ENCODE data around the gene SLC36A2. TPM values are rescaled to one million over a fixed set of nuclear protein-coding genes. Genes with fewer than 3 reads are reported as not detected.
"Not testable (repeated sequence)": the region's sequence is repeated elsewhere in the genome, so short reads cannot be mapped to it uniquely, and the experiment has no call there.

The SLC36A2 gene
- total and polyA plus RNA-seq, 5 experiments from 2014 or later, result not detected

DNA sequence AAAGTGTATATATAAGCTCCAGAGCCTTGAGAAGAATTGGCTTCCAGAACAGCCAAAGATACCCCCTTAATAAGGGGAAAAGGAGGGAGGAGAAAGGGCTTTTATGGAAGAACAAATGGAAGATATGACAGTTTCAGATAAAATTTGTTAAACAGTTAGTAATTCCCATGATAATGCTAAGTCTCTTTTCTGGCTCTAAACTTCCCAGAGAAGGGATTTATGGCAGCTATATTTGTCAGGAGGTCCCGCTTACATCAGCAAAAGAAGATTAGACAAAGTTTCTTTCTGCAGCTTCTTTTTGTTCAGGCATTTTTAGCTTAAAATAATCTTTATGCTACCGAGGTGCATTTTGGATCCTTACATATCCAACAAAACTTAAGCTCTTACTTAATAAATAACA lies 29.5 kb downstream of the SLC36A2 start:
- DNase-seq (no peak), ATAC-seq (no peak)
- Mint-ChIP-seq H3K9me3 (peaks cover 0 to under 1% (median 0%) of the 10 kb centered on the region in 9 donors), H3K4me3 (no peak overlapping the region), H3K27ac (no peak overlapping the region), H3K36me3 (no peaks in the 10 kb centered on the region), H3K4me1 (peaks cover 0 to 11% (median 1%) of the 10 kb centered on the region in 4 donors), H3K27me3 (peaks cover 0 to 8% (median 6%) of the 10 kb centered on the region in 5 donors)
- POLR2A ChIA-PET, result interaction anchor here (0.7 kb wide), 1 partner anchor 412 kb away, joined by 3 read pairs; no protein-coding TSS in a partner anchor

DNA sequence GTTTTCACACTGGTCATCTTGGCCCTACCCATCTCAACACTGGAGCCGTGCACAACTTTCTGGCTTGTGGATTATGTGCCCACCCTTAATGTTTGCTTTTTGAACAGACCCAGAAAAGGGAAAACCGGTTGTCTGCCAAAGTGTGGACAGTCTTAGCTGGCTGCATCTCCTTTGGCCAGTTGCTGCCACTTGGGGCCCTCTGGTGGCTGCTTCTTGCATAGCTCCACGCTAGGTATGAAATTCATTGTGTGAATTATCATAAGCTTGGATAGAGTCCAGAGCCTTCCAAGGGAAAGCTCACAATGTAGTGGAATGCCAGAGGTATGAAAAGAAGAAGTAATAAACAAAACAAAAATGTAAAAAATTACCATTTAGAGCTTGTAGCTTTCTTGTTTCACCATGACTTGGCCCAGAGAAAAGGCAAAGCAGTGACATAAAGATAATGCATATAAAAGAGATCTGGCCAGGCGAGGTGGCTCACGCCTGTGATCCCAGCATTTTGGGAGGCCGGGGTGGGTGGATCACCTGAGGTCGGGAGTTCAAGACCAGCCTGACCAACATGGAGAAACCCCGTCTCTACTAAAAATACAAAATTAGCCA lies 31.3 kb downstream of the SLC36A2 start:
- peak in 1 of 2 donors; percentile 40 for ATAC-seq

GRCh38 chr5:151313357-151313756 lies 34.0 kb downstream of the SLC36A2 start:
- ATAC-seq, result no peak
- peaks cover 0 to 15% (median 8%) of the 10 kb centered on the region in 5 donors for H3K27me3 Mint-ChIP-seq
- POLR2A ChIA-PET, result no interaction called here
- no peak overlapping the region for H3K4me3 Mint-ChIP-seq
- peaks cover 0 to 5% (median 1%) of the 10 kb centered on the region in 4 donors for H3K4me1 Mint-ChIP-seq
- peaks cover 0 to 14% (median 4%) of the 10 kb centered on the region in 3 donors for H3K36me3 Mint-ChIP-seq
- H3K27ac Mint-ChIP-seq, result no peak overlapping the region
- no peak for DNase-seq
- H3K9me3 Mint-ChIP-seq, result peaks cover 5 to 26% (median 16%) of the 10 kb centered on the region in 9 donors

More for the DNA sequence above, 31.3 kb downstream of the SLC36A2 start:
- no peak overlapping the region for H3K4me3 Mint-ChIP-seq
- POLR2A ChIA-PET, result no interaction called here
- peaks cover 0 to 11% (median 1%) of the 10 kb centered on the region in 4 donors for H3K4me1 Mint-ChIP-seq
- peaks cover 0 to 5% (median 3%) of the 10 kb centered on the region in 3 donors for H3K36me3 Mint-ChIP-seq
- H3K27ac Mint-ChIP-seq, result peak overlapping the region in 1 of 10 donors; percentile 41
- peak in 6 of 10 donors; percentile 5 to 48 (median 22) for DNase-seq
- H3K27me3 Mint-ChIP-seq, result peaks cover 0 to 10% (median 6%) of the 10 kb centered on the region in 5 donors
- H3K9me3 Mint-ChIP-seq, result peaks cover 0 to 14% (median 8%) of the 10 kb centered on the region in 9 donors

GRCh38 chr5:151312756-151313324 lies 34.5 kb downstream of the SLC36A2 start:
- DNase-seq (no peak), ATAC-seq (no peak)
- Mint-ChIP-seq H3K27me3 (peaks cover 0 to 15% (median 8%) of the 10 kb centered on the region in 5 donors), H3K9me3 (peaks cover 5 to 26% (median 16%) of the 10 kb centered on the region in 9 donors), H3K4me3 (no peak overlapping the region), H3K27ac (no peak overlapping the region), H3K36me3 (peaks cover 0 to 14% (median 4%) of the 10 kb centered on the region in 3 donors), H3K4me1 (peaks cover 0 to 5% (median 1%) of the 10 kb centered on the region in 4 donors)
- POLR2A ChIA-PET, result no interaction called here

- peaks cover 0 to 14% (median 4%) of the 10 kb centered on the region in 3 donors for H3K36me3 Mint-ChIP-seq
- H3K9me3 Mint-ChIP-seq, result peaks cover 5 to 26% (median 16%) of the 10 kb centered on the region in 9 donors
- H3K27me3 Mint-ChIP-seq, result peaks cover 0 to 15% (median 4%) of the 10 kb centered on the region in 5 donors
- H3K4me1 Mint-ChIP-seq, result peaks cover 0 to 3% (median under 1%) of the 10 kb centered on the region in 4 donors
- no peak for DNase-seq
- POLR2A ChIA-PET, result no interaction called here
- no peak overlapping the region for H3K4me3 Mint-ChIP-seq
- no peak overlapping the region for H3K27ac Mint-ChIP-seq
- ATAC-seq, result no peak
These were observed 36.4 kb downstream of the SLC36A2 start for GRCh38 chr5:151310932-151311331.

DNA sequence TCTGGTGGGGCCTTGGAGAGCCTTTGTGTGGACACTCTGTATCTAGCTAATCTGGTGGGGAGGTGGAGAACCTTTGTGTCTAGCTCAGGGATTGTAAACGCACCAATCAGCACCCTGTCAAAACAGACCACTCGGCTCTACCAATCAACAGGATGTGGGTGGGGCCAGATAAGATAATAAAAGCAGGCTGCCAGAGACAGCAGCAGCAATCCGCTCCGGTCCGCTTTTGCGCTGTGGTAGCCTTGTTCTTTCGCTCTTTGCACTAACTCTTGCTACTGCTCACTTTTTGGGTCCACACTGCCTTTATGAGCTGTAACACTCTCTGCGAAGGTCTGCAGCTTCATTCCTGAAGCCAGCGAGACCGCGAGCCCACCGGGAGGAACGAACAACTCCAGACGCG lies 37.5 kb downstream of the SLC36A2 start:
- H3K27ac Mint-ChIP-seq, H3K4me1 Mint-ChIP-seq, POLR2A ChIA-PET, H3K4me3 Mint-ChIP-seq, DNase-seq, ATAC-seq: not testable (repeated sequence)
- Mint-ChIP-seq H3K27me3 (peaks cover 0 to 15% (median 2%) of the 10 kb centered on the region in 5 donors), H3K36me3 (peaks cover 0 to 14% (median 4%) of the 10 kb centered on the region in 3 donors), H3K9me3 (peaks cover 5 to 26% (median 16%) of the 10 kb centered on the region in 9 donors)

DNA sequence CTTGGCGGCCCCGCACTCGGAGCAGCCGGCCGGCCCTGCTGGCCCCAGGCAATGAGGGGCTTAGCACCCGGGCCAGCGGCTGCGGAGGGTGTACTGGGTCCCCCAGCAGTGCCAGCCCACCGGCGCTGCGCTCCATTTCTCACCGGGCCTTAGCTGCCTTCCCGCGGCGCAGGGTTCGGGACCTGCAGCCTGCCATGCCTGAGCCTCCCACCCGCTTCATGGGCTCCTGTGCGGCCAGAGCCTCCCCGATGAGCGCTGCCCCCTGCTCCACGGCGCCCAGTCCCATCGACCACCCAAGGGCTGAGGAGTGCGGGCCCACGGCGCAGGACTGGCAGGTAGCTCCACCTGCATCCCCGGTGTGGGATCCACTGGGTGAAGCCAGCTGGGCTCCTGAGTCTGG lies 38.1 kb downstream of the SLC36A2 start:
- Mint-ChIP-seq H3K36me3 (peaks cover 0 to 14% (median 4%) of the 10 kb centered on the region in 3 donors), H3K9me3 (peaks cover 5 to 26% (median 16%) of the 10 kb centered on the region in 9 donors), H3K27me3 (peaks cover 0 to 15% (median 2%) of the 10 kb centered on the region in 5 donors)
- H3K4me3 Mint-ChIP-seq, DNase-seq, POLR2A ChIA-PET, H3K27ac Mint-ChIP-seq, H3K4me1 Mint-ChIP-seq, ATAC-seq: not testable (repeated sequence)

GRCh38 chr5:151303666-151304065 lies 43.7 kb downstream of the SLC36A2 start, which contains the start of gene SLC36A3:
SLC36A3 (minus strand) TSS chr5:151303766; CDS start chr5:151303354, 412 bp downstream.
- no peak within 1 kb of the TSS for H3K27ac Mint-ChIP-seq
- H3K27me3 Mint-ChIP-seq, result peaks cover 0 to 25% (median 4%) of the 10 kb centered on the region in 5 donors
- no peaks in the 10 kb centered on the region for H3K36me3 Mint-ChIP-seq
- no peaks in the 10 kb centered on the region for H3K9me3 Mint-ChIP-seq
- DNase-seq (no peak), ATAC-seq (no peak)
- H3K4me3 Mint-ChIP-seq, result no peak within 1 kb of the TSS
- H3K4me1 Mint-ChIP-seq, result no peaks in the 10 kb centered on the region
- POLR2A ChIA-PET, result no interaction called here

DNA sequence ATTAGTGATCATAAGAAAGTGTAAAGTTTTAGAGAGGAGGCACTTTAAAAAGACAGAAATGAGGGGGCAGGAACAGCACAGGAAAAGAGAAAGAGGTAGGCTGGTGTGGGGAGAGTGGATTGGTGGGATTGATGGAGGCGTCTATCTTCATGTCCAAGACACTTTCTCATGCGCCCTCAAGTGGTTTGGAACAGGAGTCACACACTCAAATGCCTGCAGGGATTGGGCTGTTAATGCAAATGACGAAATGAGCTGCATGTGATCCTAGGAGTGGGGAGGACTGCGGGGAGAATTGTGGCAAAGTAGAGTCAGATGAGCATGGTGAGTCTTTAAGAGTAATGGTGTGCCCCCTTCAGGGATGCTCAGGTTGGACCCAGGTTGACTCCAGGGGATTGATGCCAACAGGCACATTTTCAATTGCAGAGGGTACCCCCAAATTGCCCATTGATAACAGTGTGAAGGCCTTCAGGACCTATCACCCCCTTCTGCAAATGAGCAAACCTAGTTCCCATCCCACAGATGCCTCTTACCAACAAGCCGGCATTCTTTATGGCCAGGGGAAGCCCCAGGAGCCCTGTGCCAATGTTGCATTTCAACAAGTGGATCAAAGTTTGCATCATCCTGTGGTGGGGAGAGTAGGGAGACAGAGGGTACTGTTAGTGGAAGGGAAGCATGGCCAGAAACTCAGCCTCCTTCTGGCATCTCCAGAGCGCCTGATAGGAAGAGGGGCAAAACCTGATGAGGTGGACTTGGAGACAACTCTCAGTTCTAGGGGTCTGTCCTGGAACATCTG lies 49.1 kb downstream of the SLC36A2 start:
- Mint-ChIP-seq H3K4me3 (no peak overlapping the region), H3K9me3 (no peaks in the 10 kb centered on the region), H3K27ac (no peak overlapping the region), H3K36me3 (no peaks in the 10 kb centered on the region), H3K27me3 (peaks cover 7 to 32% (median 8%) of the 10 kb centered on the region in 5 donors), H3K4me1 (peaks cover 0 to 1% (median 0%) of the 10 kb centered on the region in 4 donors)
- peak in 1 of 2 donors; percentile 49 for ATAC-seq
- POLR2A ChIA-PET, result no interaction called here
- DNase-seq, result peak in 3 of 10 donors; percentile 7 to 32 (median 9)

DNA sequence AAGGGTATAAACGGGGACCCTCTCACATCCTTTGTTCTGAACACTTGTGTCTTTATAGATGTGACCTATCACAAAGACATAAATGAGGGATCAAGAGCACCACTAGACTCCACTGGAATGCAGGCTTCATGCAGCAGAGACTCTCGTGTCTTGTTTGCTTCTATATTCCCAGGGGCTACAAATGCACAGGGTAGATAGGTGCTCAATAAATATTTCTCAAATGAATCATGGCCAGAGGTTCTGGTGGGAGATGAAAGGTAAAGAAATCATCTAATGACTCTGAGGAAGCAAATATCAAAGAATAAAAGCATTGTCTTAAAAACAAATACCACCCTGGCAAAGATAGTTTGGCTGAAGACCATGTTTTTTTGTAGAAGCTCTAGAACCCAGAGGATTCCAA lies 50.4 kb downstream of the SLC36A2 start:
- peaks cover 5 to 27% (median 8%) of the 10 kb centered on the region in 5 donors for H3K27me3 Mint-ChIP-seq
- POLR2A ChIA-PET, result no interaction called here
- H3K4me1 Mint-ChIP-seq, result peaks cover 0 to 1% (median 0%) of the 10 kb centered on the region in 4 donors
- DNase-seq (no peak), ATAC-seq (no peak)
- H3K36me3 Mint-ChIP-seq, result no peaks in the 10 kb centered on the region
- H3K27ac Mint-ChIP-seq, result no peak overlapping the region
- no peaks in the 10 kb centered on the region for H3K9me3 Mint-ChIP-seq
- no peak overlapping the region for H3K4me3 Mint-ChIP-seq

DNA sequence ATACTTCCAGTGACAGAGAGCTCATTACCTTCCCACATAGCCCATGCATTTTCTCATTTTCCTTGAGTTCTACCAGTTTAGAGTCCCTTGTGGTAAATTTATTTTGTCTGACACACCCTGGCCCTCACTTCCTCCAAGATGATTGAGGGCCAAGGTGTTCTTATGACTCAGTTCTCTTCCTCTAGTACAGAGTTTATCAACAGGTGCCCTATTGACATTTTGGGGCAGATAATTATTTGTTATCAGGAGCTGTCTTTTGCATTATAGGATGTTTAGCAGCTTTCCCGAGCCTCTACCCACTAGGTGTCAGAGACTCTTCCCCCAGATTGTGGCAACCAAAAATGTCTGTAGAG lies 50.9 kb downstream of the SLC36A2 start:
- ATAC-seq (no peak), DNase-seq (no peak)
- Mint-ChIP-seq H3K4me3 (no peak overlapping the region), H3K27ac (no peak overlapping the region), H3K9me3 (no peaks in the 10 kb centered on the region), H3K27me3 (peaks cover 4 to 22% (median 8%) of the 10 kb centered on the region in 5 donors), H3K4me1 (peaks cover 0 to 1% (median 0%) of the 10 kb centered on the region in 4 donors), H3K36me3 (no peaks in the 10 kb centered on the region)
- POLR2A ChIA-PET, result no interaction called here

DNA sequence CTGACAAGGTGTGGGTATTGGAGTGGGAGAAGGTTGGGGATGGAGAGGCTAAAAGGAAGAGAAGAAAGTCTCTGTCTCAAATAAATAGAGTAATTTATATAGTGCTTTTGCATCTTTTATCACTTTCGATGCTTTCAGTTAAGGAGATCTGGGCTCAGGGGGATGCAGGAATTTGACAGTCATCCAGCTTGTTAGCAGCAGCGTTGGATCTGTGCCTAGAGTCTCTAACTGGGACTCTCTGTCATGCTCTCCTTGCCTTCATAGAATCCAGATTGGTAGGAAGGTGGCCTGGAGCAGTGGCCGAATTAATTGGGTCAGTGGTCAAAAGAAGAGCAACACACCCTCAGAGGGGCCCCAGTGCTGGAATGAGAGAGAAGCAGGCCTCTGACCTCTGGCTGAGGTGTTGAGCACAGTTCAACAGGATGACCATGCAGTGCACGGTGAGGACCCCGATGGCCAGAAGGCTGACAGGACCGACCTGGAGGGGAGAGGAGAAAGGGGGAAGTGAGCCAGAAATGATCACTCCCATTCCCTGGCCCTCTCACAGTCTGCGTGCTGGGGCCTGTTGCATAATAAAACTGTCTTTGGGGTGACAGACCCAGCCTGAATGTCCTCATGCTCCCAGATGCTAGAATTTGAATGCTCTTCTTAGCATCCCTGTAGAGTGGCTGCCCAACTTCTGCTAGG lies 51.4 kb downstream of the SLC36A2 start:
- Mint-ChIP-seq H3K36me3 (no peaks in the 10 kb centered on the region), H3K27me3 (peaks cover 4 to 17% (median 8%) of the 10 kb centered on the region in 5 donors), H3K4me3 (no peak overlapping the region), H3K4me1 (peaks cover 0 to 1% (median 0%) of the 10 kb centered on the region in 4 donors), H3K27ac (peak overlapping the region in 1 of 10 donors; percentile 27), H3K9me3 (no peaks in the 10 kb centered on the region)
- ATAC-seq (no peak), DNase-seq (no peak)
- POLR2A ChIA-PET, result no interaction called here

Data from naive thymus-derived CD8-positive, alpha-beta T cell (primary cell).